Transverse colon (tissue), 4 donors: Measurements from ENCODE around the gene RUNX1. TPM values are rescaled to one million over a fixed set of nuclear protein-coding genes. Genes with fewer than 3 reads are reported as not detected.

Source experiments
- DNase-seq: peaks from one replicate; pipeline ENCODE4 v3.0.0-alpha.2; 2019
- H3K27ac ChIP-seq, 4 donors: fragments of 200-600 bp; sonication (generic); 2 replicates each; pipeline ENCODE4 v1.5.1; 2016 to 2018; ENCODE audit warnings: inconsistent platforms in 4 of 4
- H3K27me3 ChIP-seq: fragments of 200-600 bp; sonication (generic); 2 replicates; pipeline ENCODE4 v1.5.1; 2017; ENCODE audit warnings: inconsistent platforms
- H3K36me3 ChIP-seq, 4 donors: fragments of 200-600 bp; sonication (generic); 2 replicates each; pipeline ENCODE4 v1.5.1; 2017 to 2019; ENCODE audit warnings: inconsistent platforms in 4 of 4
- H3K4me1 ChIP-seq, 4 donors: fragments of 200-600 bp; sonication (generic); 2 replicates each; pipeline ENCODE4 v1.5.1; 2017 to 2020; ENCODE audit warnings: inconsistent platforms in 4 of 4
- H3K4me3 ChIP-seq, 4 donors: fragments of 200-600 bp; sonication (generic); 1 replicate in 1 of 4; 2 replicates in 3 of 4; pipeline versions ENCODE4 v1.5.1 to v1.6.1; 2017 to 2019; ENCODE audit warnings: inconsistent platforms in 4 of 4
- H3K9me3 ChIP-seq, 2 donors: fragments of 200-600 bp; sonication (generic); 2 replicates each; pipeline ENCODE4 v1.5.1; 2017 to 2019; ENCODE audit warnings: inconsistent platforms in 2 of 2
- CTCF ChIP-seq, 5 experiments: fragments of 200-600 bp in 3 of 5; fragments of 450-650 bp in 2 of 5; sonication (generic) in 3 of 5; IDR thresholded peaks; 1 replicate in 2 of 5; 2 replicates in 3 of 5; pipeline ENCODE4 v1.5.1; 2016 to 2017; ENCODE audit warnings: antibody characterized with exemption in 5 of 5, inconsistent platforms in 3 of 5, mild to moderate bottlenecking in 2 of 5, moderate library complexity in 1 of 5
- EP300 ChIP-seq: sonication (generic); formaldehyde crosslinking; IDR thresholded peaks from one replicate; pipeline ENCODE4 v1.6.1; 2017; ENCODE audit warnings: antibody characterized with exemption, low read depth
- POLR2A ChIP-seq: fragments of 450-650 bp; IDR thresholded peaks from one replicate; pipeline ENCODE4 v1.6.1; 2016; ENCODE audit warnings: antibody characterized with exemption, mild to moderate bottlenecking, moderate library complexity
- POLR2AphosphoS5 ChIP-seq, 3 donors: sonication (generic); formaldehyde crosslinking; IDR thresholded peaks; one replicate each; pipeline ENCODE4 v1.6.1; 2016; ENCODE audit warnings: antibody characterized with exemption in 3 of 3
- WGBS, 2 donors: methylation state at CpG; one replicate each; pipeline ENCODE4 v1.1.5; 2018; ENCODE audit warnings: low coverage in 1 of 2; 5-methylcytosine and 5-hydroxymethylcytosine counted together
- in situ Hi-C, 4 donors: fragments of 200-750 bp; cut with MboI; loops; one replicate each; pipeline versions ENCODE4 v1.15.0 to v1.15.1; 2017; ENCODE audit warnings: low sequenced_read_pairs in 3 of 4, low pct_ligation_motif_present in 1 of 4, low pct_unique_long_range_greater_than_20kb in 1 of 4
- intact Hi-C: fragments of 100-400 bp; cut with DNase I; formaldehyde crosslinking; loops from one replicate; pipeline ENCODE4 v1.15.1; 2023; ENCODE audit warnings: low total_unique reads
- total RNA-seq, 4 donors: library from RNA; depleted of rRNA; stranded (reverse); fragments of >200 nt; gene quantifications; one replicate each; pipeline ENCODE4 v1.1.0, GENCODE V29; 2016

RUNX1 gene
- total RNA-seq, 4 donors from 2014 or later, result 8.3 to 60.1 (median 34.7) TPM

DNA sequence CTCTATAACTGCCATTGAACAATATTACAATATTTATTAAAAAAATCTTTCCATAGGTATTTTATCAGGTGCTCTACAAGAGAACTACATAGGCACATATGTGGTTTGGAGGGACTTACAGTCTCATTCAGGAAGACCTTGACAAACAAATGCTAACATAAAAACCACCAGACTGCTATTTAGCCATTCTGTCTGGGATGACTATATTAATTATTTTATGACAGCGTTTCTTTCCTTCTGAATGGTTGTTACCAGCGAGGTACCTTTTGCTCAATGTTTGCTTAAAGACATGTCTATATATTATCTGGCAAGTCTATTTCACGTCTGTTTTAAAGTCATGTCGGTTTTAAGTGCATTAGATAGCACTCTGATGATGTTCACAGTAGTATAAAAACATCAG is 69.7 kb downstream of the RUNX1 start:
- DNase-seq, result no peak
- no peak overlapping the region for H3K27ac ChIP-seq
- no peaks in the 10 kb centered on the region for H3K9me3 ChIP-seq
- no peak overlapping the region for H3K4me3 ChIP-seq
- in situ Hi-C loops, result no loop called here
- 28 to 44% methylated on average over 4 of the region's 4 CpGs for WGBS, 2 donors
- no peaks in the 10 kb centered on the region for H3K36me3 ChIP-seq
- TF ChIP-seq CTCF (IDR thresholded peaks at IDR 0.05), result no peak
- TF ChIP-seq EP300, result no peak
- no peak for TF ChIP-seq POLR2AphosphoS5 (IDR thresholded peaks at IDR 0.05)
- TF ChIP-seq POLR2A, result no peak
- intact Hi-C loops, result no loop called here
- no peaks in the 10 kb centered on the region for H3K27me3 ChIP-seq
- peaks cover 0 to 30% (median 12%) of the 10 kb centered on the region in 4 donors for H3K4me1 ChIP-seq

GRCh38 chr21:34977333-34977732 is 71.8 kb downstream of the RUNX1 start:
- intact Hi-C loops (no loop called here), in situ Hi-C loops (no loop called here)
- WGBS, 2 donors, result 96 to 100% methylated on average over 1 of the region's 1 CpG
- Histone ChIP-seq H3K27ac (no peak overlapping the region), H3K4me3 (no peak overlapping the region), H3K27me3 (no peaks in the 10 kb centered on the region), H3K36me3 (no peaks in the 10 kb centered on the region), H3K4me1 (peaks cover 0 to 15% (median 1%) of the 10 kb centered on the region in 4 donors), H3K9me3 (no peaks in the 10 kb centered on the region)
- TF ChIP-seq CTCF (IDR thresholded peaks at IDR 0.05), result no peak
- DNase-seq, result no peak

- no peaks in the 10 kb centered on the region for H3K27me3 ChIP-seq
- H3K36me3 ChIP-seq, result no peaks in the 10 kb centered on the region
- in situ Hi-C loops (no loop called here), intact Hi-C loops (no loop called here)
- H3K4me3 ChIP-seq, result no peak overlapping the region
- WGBS, 2 donors, result 61 to 69% methylated on average over 7 to 11 of the region's 11 CpGs
- H3K27ac ChIP-seq, result peak overlapping the region in 1 of 4 donors; percentile 17
- no peak for DNase-seq
- peaks cover 0 to 10% (median under 1%) of the 10 kb centered on the region in 4 donors for H3K4me1 ChIP-seq
- no peaks in the 10 kb centered on the region for H3K9me3 ChIP-seq
- TF ChIP-seq POLR2AphosphoS5 (IDR thresholded peaks at IDR 0.05) (no peak), EP300 (no peak), CTCF (IDR thresholded peaks at IDR 0.05) (no peak), POLR2A (no peak)
These were observed 74.7 kb downstream of the RUNX1 start for GRCh38 chr21:34974162-34974981.

DNA sequence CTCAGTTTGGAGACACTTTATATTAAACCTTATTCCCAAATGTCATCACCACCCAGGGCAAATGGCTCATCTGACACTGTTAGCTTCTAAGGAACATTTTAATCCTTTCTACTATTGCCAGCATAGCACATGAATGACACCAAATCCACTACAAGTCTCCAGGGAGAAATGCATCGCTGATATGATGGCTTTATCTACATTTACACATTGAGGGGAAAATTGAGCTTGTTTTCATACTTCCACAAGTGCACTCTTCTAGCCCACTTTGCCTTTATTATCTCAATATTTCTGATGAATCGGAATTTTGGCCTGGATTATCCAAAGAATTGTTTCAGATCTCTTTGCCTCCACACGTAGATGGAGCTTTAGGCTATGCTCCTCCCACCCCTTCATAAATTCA is 75.4 kb downstream of the RUNX1 start:
- no peak for DNase-seq
- no peaks in the 10 kb centered on the region for H3K36me3 ChIP-seq
- no peaks in the 10 kb centered on the region for H3K9me3 ChIP-seq
- WGBS, 2 donors, result 89% methylated on average over 3 of the region's 3 CpGs; no CpG with 5 or more reads in 1 of the 2 donors
- H3K27ac ChIP-seq, result no peak overlapping the region
- TF ChIP-seq CTCF (IDR thresholded peaks at IDR 0.05) (no peak), POLR2A (no peak), POLR2AphosphoS5 (IDR thresholded peaks at IDR 0.05) (no peak), EP300 (no peak)
- no peaks in the 10 kb centered on the region for H3K27me3 ChIP-seq
- H3K4me1 ChIP-seq, result peaks cover 0 to 5% (median 0%) of the 10 kb centered on the region in 4 donors
- no peak overlapping the region for H3K4me3 ChIP-seq
- intact Hi-C loops (no loop called here), in situ Hi-C loops (no loop called here)
